Fibroblast of upper back skin (primary cell): Measurements from ENCODE around the gene ABCA4.

ENCODE experiments used
- DNase-seq: peaks from one replicate; pipeline ENCODE4 v3.0.0-alpha.2; 2013

Gene ABCA4

GRCh38 chr1:94024104-94024792 lies 96.7 kb downstream of the ABCA4 start:
- DNase-seq = no peak

- DNase-seq = peak; percentile 82
Measured at GRCh38 chr1:94022471-94023189, 98.3 kb downstream of the ABCA4 start.

- DNase-seq = peak; percentile 95
Measured at GRCh38 chr1:94020764-94021579, 100.0 kb downstream of the ABCA4 start.

GRCh38 chr1:94019327-94019726 lies 101.6 kb downstream of the ABCA4 start:
- no peak for DNase-seq

- DNase-seq = no peak
Measured at GRCh38 chr1:94017155-94017829, 103.7 kb downstream of the ABCA4 start.

GRCh38 chr1:94015489-94015817 lies 105.5 kb downstream of the ABCA4 start:
- no peak for DNase-seq

GRCh38 chr1:94014635-94015488 lies 106.1 kb downstream of the ABCA4 start:
- peak; percentile 43 for DNase-seq

GRCh38 chr1:94014087-94014486 lies 106.9 kb downstream of the ABCA4 start:
- DNase-seq = no peak

- no peak for DNase-seq
Measured at GRCh38 chr1:94013367-94013878, 107.5 kb downstream of the ABCA4 start.

- no peak for DNase-seq
Measured at GRCh38 chr1:94012708-94013366, 108.1 kb downstream of the ABCA4 start.

- DNase-seq = no peak
Measured at GRCh38 chr1:94011709-94012595, 109.0 kb downstream of the ABCA4 start.

- no peak for DNase-seq
Measured at GRCh38 chr1:94011129-94011528, 109.8 kb downstream of the ABCA4 start.

- DNase-seq = no peak
Measured at GRCh38 chr1:94009304-94009703, 111.6 kb downstream of the ABCA4 start.

GRCh38 chr1:94006604-94007003 lies 114.3 kb downstream of the ABCA4 start:
- no peak for DNase-seq

- DNase-seq = no peak
Measured at GRCh38 chr1:94004924-94005323, 116.0 kb downstream of the ABCA4 start.

- no peak for DNase-seq
Measured at GRCh38 chr1:94002046-94002787, 118.7 kb downstream of the ABCA4 start.

GRCh38 chr1:94001397-94002045 lies 119.4 kb downstream of the ABCA4 start:
- no peak for DNase-seq

GRCh38 chr1:94000510-94001282 lies 120.3 kb downstream of the ABCA4 start:
- DNase-seq = no peak
